Mammary epithelial cell (primary cell): ENCODE data around the gene GLCCI1.

Experiments used
- EZH2 ChIP-seq: IDR thresholded peaks from 2 replicates; pipeline ENCODE4 v1.6.1; 2012; ENCODE audit warnings: low read length, inconsistent platforms, borderline replicate concordance
- TF ChIP-seq, protein P1 (sequence below), 2 donors: IDR thresholded peaks in 1 of 2; conservative IDR thresholded peaks in 1 of 2; 2 replicates each; pipeline ENCODE4 v1.5.1; 2011 to 2012; ENCODE audit warnings: inconsistent platforms in 2 of 2, low read length in 2 of 2, mild to moderate bottlenecking in 2 of 2, control low read depth in 1 of 2, low read depth in 1 of 2; ENCODE audit not compliant: insufficient read depth in 1 of 2; ENCODE audit errors: extremely low read depth in 1 of 2

DNA sequence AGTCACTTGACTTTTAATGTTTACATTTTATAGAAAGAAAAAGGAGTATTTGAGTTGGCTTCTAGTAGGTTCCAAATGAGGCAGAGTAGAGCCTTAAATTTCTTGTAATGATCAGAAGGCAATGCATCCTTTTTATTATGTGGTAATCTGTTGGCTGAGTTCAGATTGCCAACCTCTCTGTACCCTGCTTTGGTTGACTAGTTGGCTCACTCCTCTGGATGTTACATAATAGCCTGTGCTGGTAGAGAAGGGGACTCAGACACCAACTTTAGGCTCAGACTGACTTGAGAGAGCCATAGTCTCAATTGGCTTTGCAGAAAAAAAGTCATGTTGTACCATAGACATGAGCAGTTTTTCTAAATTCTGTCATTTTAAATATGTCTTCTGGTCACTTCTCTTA, 46.8 kb upstream of the GLCCI1 start:
- TF ChIP-seq, protein P1, sequence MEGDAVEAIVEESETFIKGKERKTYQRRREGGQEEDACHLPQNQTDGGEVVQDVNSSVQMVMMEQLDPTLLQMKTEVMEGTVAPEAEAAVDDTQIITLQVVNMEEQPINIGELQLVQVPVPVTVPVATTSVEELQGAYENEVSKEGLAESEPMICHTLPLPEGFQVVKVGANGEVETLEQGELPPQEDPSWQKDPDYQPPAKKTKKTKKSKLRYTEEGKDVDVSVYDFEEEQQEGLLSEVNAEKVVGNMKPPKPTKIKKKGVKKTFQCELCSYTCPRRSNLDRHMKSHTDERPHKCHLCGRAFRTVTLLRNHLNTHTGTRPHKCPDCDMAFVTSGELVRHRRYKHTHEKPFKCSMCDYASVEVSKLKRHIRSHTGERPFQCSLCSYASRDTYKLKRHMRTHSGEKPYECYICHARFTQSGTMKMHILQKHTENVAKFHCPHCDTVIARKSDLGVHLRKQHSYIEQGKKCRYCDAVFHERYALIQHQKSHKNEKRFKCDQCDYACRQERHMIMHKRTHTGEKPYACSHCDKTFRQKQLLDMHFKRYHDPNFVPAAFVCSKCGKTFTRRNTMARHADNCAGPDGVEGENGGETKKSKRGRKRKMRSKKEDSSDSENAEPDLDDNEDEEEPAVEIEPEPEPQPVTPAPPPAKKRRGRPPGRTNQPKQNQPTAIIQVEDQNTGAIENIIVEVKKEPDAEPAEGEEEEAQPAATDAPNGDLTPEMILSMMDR (conservative IDR thresholded peaks at IDR 0.05 in 1 of 2, IDR thresholded peaks at IDR 0.05 in 1 of 2; ENCODE audit: extremely low read depth in 1 of 2, insufficient read depth in 1 of 2, low read depth in 1 of 2, low read length in 2 of 2) = no peak
- TF ChIP-seq EZH2 = no peak
